ENCODE data around the gene ATG4B.

Gene ATG4B

DNA sequence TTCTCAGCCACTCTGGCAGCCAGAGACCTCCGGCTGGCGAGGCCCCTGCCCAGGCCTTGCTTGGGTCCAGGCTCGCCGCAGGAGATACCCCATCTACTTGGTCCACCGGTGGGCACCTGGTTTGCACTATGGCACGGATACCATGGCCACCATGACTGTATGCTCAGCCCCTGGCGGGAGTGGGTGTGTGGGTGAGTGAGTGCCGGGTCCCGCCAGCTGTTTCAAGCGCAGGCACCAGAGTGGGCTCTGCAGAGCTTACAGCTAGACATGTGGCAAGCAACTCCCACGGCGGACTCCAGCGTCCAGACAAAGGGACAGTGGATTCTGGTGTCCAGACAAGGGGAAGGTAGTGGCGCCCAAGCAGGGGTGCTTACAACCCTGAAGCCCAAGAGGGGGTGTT is 1.4 kb downstream of the ATG4B start:
- TF ChIP-seq, protein P1, sequence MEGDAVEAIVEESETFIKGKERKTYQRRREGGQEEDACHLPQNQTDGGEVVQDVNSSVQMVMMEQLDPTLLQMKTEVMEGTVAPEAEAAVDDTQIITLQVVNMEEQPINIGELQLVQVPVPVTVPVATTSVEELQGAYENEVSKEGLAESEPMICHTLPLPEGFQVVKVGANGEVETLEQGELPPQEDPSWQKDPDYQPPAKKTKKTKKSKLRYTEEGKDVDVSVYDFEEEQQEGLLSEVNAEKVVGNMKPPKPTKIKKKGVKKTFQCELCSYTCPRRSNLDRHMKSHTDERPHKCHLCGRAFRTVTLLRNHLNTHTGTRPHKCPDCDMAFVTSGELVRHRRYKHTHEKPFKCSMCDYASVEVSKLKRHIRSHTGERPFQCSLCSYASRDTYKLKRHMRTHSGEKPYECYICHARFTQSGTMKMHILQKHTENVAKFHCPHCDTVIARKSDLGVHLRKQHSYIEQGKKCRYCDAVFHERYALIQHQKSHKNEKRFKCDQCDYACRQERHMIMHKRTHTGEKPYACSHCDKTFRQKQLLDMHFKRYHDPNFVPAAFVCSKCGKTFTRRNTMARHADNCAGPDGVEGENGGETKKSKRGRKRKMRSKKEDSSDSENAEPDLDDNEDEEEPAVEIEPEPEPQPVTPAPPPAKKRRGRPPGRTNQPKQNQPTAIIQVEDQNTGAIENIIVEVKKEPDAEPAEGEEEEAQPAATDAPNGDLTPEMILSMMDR (IDR thresholded peaks at IDR 0.05), result no peak

DNA sequence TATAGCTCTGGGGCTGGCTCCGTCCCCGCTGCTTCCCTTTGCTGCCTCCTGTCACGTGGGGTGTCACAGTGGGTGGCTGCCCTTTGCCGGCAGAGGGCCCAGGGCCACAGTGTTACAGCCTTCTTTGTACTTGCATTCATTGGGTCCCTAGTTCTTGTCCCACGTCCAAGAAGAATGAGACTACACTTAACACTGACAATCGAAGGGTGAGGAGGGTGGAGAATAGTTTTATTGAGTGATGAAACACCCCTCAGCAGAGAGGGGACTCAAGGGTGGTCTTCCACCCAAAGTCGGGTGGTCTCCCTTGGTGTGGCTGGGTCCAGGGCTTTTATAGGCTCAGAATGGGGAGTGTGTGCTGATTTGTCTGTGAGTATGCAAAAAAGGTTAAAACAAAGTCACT is 1.9 kb downstream of the ATG4B start:
- TF ChIP-seq, protein P1 (IDR thresholded peaks at IDR 0.05), result no peak

DNA sequence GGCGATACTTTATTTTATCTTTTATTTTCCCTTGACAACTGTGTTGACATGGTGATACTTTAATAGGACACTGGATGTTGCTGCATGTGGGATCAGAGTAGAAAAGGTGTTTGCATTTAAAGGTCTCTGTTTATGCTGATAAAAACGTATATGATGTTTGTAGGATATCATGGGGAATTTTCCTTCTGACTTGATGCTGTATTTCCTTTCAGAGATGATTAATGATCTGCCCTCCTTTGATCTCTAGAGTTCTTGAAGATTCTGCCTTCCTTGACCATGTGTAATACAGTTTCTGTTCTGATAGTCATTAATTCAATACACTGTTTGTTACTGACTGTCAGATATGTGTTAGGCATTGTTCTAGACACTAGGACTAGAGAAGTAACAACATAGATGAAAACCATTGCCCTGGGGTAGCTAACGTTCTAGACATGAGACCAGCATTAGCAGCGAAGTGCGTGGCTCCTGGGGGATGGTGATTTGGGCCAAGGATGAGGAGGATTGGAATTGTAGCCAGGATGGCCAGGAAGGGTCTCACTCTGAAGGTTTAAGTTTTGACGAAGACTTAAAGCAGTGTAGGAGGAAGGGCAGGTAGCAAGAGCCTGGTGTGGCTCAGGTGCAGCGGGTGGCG is 2.8 kb downstream of the ATG4B start:
- TF ChIP-seq, protein P1 (IDR thresholded peaks at IDR 0.05), result no peak

DNA sequence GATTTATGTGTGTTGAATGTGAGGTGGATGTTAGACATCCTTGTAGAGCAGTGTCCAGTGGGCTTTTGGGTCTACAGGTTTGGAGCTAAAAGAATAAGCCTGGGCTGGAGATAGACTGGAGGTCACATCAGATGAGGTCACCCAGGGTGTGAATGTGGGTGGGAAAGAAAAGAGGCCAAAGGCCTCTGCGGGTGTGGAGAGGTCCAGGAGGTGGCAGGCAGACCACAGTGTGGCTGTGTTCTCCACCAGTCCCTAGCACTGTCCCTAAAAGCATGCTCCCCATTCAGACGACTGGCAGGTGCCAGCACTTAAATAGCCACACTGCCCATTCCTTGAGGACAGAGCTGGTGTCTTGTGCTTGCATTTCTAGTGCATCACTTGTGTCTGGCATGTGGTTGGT is 4.1 kb downstream of the ATG4B start:
- TF ChIP-seq, protein P1 (IDR thresholded peaks at IDR 0.05), result no peak

DNA sequence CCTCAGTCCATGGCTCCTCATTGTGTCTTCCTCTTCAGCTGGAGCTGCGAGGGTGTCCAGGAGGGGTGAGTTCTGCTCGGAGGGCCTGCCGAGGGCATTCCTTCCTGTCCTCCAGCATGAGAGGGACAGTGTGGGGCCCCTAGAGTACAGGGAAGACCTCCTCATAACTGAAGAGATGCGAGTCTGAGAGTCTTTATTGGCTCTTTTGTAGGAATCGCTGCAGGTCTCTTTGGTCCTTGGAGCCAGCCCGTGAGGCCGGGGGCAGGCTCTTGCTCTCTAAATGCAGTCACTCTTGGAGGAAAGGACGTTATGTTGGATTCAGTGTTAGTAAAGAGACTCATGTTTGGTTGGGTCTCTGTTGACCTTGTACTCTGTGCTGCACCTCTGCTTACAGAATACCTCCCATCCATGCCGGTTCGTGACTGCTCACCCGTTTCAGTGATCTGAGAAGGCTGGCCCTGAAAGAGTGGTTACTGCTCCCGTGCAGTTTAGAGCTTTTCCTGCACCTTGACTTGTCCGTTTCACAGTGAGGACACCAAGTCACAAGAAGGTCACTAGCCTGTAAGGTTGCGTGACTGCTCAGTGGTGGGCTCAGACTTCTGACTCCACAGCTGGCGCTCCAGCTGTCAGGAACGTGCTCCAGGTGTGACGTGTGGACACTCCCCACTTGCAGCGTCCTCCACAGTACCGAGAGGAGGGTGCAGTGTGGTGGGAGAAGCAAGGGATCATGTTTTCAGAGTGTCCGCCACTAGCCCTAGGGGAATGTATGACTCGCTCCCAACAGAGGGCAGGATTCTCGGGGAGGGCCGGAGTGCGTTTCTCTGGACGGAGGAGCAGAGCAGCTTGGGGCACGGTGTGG is 7.8 kb downstream of the ATG4B start:
- TF ChIP-seq, protein P1 (IDR thresholded peaks at IDR 0.05), result no peak

DNA sequence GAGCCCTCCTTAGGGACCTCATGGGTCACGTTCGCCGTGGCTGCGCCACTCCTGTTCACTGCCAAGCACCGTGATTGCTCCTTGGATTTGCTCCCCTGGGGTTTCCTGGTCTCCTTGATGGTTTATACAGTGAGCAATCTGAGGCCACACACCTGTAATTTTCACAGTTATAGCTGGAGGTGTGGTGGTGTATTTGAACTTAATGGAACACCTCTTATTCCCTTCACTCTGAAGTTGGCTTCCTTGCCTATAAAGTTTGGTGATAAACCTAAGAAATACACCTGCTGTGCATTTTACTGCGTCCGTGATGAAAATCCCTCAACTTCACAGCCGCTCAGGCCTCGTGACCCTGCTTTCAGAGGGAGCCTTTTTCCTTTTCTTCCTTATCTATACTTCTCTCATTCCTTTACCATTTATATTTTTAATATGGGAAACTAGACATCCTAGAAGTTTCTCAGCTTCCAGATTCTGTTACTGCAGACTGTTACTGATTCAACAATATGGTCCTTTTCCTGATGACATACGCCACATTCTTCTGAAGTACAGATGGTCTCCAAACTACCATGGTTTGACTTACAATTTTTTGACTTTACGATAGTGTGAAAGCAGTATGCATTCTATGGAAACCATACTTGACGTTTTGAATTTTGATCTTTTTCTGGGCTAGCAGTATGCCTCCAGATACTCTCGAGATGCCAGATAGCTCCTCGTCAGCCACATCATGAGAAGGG is 8.6 kb downstream of the ATG4B start:
- TF ChIP-seq, protein P1 (IDR thresholded peaks at IDR 0.05), result no peak

DNA sequence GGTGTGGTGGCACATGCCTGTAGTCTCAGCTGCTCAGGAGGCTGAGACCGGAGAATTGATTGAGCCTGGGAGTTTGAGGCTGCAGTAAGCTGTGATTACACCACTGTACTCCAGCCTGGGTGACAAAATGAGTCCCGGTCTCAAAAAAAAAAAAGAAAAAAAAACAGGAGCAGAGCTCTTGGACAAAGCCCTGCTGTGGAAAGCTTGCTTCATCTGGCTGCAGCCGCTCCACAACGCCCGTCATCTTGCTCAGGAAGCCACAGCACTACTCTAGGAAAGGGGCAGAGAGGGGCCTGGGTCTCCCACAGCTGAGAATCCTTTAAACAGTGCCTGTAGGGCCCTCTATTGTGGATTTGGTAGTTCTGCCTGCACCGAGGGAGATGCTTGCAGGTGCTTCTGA is 11.0 kb downstream of the ATG4B start:
- TF ChIP-seq, protein P1 (IDR thresholded peaks at IDR 0.05), result no peak
